ENCODE results near the gene CCNQ. TPM values are rescaled to one million over a fixed set of nuclear protein-coding genes. Genes with fewer than 3 reads are reported as not detected.
A peak's percentile ranks its signal among the peaks of the same experiment; 100 is the strongest.

The CCNQ gene
- polyA plus RNA-seq, 1 donor, result 11.5 TPM

DNA sequence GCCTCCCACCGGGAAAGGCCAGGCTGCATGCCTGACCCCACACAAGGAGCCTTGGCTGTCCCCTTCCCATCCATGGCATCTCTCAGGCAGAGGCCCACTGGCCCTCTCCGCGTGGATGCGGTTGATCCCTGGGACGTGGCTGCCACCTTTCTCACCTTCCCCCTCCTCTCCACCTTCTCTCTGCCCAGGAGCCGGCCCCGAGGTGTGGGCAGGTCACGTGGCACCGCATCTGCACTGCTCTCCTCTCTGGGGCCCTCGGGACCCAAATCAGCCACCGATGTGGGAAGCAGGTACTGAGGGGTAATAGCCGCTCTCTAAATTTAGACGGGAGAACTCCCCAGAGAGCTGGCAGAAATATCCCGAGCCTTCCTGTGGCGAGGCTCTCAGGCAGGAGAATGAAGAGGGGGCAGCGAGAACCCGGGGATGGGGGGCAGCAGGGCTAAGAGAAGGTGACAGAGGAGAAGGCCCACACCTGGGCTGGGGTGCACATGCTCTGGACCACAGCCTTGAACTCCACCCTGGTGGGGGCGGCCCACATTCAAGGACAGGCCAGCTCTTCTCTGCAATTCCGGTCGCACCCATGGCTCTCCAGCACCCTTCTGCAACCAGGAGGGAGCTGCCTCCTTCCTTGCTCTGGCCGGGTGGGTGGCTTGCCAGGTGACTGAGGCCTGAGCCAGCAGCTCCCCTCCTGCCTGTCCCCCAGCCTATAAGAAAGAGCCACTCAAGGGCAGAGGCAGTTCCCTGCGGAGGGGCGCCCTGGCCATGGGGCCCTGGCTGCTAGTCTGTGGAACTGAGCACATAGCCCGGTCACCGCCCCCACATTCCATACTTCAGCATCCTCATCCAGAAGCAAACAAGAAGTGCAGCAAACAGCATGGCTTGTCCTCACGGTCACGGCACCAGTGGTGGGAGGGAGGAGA lies 38.4 kb upstream of the CCNQ start:
- no peak for DNase-seq

DNA sequence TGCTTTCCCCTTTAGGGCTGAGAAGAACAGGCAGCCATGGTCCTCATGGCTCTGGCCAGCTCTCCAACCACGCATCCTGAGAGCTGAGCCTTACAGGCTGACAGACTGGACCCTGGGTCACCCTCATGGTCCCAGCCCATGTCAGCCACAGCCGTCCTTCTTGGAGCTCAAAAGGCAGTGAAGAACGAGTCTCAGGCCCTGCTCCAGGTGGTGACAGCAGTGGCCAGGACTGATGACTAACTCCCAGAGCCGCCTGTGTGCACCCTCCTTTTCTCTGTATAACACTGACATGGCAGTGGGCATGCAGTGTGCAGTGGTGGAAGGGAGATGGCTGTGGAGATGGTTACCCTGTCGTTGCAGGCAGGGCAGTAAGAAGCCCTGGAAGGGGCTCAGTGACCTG lies 37.8 kb upstream of the CCNQ start:
- DNase-seq, result no peak

DNA sequence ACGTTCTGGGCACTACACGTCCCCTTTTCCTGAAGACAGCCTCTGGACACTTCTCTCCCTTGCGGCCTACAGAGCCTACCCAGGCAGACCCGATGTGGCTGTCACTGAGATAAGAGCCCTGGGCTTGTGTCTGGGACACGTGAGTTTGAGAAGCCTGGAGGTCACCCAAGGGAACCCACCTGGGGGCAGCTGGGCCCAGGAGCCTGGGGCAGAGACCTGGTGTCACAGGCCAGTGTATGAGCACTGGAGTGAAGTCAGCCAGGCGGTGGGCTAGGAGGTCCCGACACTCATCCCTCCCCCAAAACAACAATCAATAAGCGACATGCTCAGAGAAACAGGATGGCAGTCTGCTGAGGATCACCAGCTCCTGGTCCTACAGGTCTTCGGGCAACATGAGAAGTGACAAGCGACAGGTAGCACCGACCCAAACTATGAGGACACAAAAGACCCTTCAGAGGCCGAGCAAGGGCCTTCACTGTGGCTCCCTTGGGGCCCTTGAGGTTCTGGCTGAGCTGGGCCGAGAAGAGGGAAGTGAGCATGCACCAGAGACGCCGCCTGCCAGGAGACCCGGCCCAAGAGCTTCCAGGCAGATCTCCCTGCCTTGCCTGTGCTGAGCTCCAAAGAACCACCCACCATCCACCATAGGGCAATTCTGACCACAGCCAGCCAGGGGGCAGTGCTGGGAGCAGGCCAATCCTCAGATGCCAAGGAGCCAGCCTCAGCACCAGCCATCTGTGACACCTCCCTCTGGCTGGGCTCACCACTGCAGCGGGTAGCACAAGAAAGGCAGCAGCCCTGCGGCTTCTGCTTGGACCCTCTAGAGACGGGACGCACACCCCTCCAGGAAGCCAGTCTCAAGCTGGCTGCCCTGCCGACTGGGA lies 37.1 kb upstream of the CCNQ start:
- DNase-seq, result no peak

DNA sequence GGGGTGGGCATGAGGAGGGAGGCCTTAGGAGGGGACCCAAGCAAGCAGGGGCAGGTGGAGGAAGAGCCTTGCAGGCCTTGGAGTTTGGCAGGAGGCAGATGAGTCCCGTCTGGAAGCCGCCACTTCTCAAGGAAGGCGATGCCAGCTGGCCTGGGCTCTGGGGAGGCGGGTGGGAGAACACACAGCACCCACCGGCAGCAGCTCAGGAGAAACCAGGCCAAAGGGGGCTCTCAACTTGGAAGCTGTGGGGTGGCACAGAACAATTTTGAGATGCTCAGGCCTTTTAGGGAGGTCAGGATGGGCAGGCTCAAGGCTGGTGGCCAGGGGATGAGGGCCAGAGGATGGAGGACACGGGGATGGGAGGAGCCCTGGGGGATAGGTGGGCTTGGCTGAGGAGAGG lies 36.4 kb upstream of the CCNQ start:
- no peak for DNase-seq

DNA sequence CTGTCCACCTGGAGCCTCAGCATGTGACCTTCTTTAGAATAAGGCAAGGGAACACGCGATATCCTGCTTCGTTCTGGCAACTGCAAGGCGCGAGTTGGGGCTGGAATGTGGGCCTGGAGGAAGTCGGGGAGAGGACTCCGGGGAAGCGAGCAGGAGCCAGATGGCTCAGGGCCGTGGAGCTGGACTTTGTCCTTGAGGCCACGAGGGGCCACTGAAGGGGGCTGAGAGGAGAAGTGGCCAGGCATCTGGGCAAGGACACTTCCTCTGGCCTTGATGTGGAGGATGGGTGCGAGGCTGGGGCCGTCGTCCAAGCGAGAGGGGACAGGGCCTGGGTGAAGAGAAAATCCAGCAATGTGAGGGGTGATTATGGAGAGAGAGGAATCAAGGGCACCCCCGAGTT lies 35.9 kb upstream of the CCNQ start:
- DNase-seq, result peak; percentile 29

DNA sequence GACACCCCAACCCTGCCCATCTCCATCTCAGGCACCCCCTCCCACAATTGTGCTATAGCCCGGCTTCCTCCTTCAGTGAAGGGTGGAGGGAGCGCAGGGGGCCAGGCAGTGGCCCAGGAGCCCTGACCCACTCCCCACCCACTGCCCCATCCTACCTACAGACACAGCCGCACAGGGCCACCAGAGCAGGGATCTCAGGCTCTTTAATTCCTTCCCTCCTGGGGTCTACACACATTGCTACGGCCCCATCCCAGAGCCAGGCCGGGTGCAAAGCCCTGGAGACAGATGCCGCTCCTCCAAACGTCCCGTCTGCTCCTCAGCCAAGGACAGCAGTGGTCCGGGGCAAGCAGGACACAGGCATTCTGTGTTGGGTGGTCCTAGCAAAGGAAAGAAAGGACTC lies 35.3 kb upstream of the CCNQ start:
- DNase-seq, result no peak

DNA sequence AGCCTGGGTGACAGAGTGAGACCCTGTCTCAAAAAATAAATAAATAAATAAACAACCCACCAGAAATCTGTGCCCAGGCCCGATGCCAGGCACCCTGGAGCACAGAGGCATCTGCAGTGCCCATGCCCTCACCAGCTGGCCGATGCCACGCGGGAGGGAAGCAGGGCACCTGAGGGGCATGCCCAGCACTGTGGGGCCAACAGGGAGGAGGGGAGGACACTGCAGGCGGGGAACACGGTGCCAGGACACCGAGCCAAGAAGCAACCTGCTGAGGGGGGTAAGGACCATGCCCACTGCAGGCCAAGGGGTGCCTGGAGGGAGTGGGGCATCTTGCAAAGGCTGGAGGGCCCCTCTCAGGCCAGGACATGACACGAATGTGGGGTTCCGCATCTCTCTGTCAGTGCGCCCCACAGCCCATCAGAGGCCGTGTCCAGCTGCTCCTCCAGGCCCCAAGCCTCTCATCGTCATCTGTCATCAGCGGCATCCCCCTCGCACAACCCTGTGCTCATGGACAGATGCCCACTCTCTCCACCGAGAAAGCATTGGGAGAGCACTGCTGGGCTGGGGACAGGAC lies 34.8 kb upstream of the CCNQ start:
- no peak for DNase-seq

DNA sequence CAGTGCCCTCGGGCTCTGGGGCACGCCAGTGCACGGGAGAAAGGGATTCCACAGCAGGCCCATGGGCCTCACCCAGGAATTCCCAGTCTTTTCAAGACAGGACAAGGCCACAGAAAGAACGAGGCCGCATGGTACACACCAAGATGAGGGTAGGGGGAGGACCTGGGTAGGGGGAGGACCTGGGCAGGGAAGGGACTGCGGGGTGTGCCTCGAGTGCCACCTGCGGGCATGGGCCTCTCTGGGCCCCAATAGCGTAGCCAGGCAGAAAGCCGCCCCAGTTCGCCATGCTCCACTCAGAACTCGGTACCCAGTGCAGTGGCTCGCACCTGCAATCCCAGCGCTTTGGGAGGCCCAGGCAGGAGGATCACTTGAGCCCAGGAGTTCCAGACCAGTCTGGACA lies 34.1 kb upstream of the CCNQ start:
- no peak for DNase-seq

DNA sequence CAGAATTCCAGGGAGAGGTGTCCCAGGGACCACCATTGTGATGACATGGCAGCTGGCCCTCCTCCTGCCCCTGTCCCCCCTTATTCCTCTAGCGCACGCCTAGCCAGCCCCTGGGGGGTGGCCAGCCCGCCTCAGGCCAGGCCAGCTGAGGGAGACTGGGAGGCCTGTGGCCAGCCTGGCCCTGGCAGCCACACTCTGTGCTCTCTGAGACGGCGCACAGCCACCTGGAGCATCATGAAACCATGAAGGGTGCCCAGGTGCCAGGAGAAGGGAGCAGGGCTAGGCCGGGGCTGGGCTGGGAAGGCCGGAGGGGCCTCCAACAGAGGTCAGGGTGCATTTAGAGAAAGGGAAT lies 33.6 kb upstream of the CCNQ start:
- no peak for DNase-seq

DNA sequence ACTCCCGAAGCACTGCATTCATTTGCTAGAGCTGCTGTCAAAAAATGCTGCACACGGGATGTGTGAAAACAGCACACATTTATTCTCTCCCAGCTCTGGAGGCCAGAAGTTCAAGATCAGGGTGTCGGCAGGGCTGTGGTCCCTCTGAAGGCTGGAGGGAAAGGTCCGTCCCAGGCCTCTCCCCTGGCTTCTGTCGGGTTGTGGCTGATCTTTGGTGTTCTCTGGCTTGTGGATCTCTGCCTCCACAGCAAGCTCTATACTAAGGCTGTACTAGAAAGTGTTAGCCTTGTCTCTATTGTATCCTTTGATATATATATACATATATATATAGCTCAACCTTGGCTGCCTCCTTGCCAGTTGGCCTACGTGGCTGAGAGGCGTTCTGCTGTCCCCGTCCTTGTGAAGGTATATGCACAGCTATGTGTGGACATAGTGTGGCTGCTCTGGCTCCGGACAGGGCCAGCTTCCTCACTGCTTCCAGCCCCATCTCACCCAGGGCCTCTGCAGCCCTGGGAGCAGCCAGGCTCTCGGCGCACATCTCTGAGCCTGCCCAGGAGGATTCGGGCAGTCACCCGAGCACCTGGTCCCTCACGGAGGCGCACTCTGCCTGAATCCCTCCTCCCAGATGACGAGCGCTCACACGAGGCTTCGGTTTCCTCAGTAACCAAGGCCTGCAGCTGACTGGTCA lies 33.1 kb upstream of the CCNQ start:
- DNase-seq, result no peak

DNA sequence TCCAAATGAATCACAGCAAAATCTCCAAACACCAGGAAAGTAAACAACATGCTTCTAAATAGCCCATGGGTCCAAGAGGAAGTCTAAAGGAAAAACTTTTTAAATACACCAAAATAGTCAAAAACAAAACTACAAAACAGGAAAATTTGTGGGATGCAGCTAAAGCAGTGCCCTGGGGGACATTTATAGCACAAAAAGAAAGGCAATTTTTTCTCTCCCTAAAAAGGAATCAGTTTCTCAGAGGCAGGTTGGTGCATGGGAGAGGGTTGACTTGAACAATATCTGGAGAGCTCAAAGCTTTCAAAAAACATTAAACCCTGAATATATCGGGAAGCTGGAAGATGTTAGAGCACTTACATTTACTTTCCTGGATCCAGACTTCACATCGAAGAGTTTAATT lies 32.4 kb upstream of the CCNQ start:
- no peak for DNase-seq

DNA sequence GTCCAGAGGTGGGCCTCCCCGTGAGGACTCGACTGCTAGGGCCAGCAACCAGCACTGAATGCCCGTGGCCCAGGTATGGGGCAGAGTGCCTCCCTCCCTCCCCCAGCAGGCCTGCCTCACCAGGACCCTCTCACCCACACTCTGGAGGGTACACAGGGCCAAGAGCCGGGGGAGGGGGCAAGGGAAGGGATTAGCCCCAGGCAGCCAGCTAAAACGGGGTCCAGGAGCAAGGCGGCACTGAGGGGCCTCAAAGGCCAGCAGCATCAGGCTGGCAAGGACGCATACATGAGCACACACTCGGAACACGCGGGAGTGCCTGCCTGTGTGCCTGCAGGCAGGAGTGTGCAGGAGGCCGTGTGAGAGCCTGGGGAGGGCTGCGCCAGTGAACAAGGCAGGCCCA lies 29.7 kb upstream of the CCNQ start:
- no peak for DNase-seq

DNA sequence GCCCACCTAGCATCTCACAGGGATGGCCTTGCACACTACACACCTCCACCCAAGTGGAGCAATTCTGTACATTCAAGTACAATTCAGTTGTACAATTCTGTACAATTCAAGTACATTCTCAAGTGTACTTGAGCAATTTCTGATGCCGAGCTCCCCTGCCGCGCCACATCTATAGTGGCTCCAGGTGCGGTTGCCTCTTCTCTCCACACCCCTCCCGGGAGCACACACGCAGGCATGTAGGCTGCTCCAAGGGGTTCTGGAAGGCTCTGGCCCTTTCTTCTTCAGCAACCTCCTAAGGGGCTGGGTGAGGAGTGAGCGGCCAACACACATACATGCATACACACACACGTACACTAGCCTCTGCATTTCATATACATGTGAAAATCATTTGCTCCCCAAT lies 29.2 kb upstream of the CCNQ start:
- DNase-seq, result no peak

DNA sequence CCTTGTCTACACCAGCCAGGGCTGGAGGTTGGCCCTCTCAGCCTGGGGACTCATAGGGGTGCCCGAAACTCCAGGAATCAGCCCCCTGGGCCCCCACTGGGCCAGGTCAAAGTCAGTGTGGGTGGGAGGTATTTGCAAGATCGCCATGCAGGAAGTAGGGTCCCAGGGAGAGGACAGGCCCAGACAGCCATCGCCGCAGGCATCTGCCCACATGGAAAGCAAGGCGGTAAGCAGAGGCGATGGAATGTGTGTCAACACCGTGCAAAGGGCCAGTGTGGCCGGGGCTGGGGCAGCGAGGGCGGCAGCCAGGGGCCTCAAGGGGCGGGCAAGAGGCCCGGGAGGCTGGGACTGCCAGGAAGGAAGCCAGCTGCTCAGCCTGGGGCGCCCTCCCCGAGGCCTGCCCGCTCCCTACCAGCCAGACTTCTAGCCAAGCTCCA lies 28.8 kb upstream of the CCNQ start:
- no peak for DNase-seq

DNA sequence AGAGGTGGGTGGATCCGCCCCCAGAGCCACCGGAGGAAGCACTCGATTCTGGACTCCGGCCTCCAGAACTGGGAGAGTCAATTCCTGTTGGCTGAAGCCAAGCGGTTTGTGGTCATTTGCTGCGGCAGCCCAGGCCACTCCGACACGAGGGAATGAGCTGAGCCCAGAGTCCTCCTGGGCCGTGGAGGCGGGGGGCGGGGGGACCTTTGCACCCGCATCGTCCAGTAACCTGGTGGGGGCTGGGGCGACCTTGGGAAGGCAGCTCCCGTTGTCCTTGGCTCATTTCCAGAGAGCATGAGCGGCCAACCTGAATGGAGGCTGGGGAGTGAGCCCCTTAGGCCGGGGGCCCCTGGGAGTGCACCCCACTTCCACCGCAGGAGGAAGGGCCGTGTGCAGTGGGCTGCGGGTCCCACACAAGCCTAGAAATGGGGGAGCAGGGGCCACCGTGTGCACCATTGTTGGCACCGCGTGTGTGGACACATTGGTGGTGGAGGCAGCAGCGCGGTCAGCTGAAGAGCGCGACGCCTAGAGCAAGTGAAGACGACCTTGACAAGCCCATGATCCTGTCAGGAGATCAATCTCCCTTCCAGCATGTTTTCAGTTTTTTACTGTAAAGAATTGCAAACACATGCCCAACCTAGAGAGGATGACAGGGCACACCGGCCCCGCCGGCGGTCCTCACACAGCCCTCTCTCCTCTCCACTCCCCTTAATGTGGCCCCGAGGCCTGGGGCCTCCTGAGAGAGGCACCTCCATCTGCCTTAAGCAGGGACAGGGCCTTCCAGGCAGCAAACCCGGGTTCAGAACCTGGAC lies 28.1 kb upstream of the CCNQ start:
- no peak for DNase-seq

DNA sequence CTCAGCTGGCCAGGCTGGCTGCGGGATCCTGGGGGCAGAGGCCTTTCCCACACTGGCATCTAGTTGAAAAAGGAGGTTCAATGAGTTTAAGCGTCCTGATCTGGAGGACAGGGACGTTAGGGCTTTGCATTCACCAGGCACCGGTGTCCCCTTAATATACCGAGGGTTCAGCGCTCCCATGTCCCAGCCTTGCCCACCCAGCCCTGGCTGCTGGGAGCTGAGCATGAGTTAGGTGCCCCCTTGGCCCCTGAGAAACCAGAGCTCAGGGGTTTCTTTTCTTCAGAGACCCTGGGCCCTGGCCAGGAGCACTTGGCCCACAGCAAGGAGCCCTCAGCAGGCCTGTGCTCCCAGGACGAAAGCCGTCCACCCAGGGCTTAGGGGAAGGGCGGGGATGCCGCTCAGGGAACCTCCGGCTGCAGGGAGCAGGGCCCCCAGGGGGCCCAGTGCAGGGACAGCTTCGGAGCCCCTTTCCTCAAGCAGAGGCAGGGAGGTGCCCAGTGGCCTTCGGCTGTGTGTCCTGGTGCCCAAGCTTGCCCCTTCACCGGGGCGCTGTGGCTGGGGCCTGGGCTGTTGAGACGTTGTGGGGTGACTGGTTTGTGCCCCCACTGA lies 27.2 kb upstream of the CCNQ start:
- no peak for DNase-seq

DNA sequence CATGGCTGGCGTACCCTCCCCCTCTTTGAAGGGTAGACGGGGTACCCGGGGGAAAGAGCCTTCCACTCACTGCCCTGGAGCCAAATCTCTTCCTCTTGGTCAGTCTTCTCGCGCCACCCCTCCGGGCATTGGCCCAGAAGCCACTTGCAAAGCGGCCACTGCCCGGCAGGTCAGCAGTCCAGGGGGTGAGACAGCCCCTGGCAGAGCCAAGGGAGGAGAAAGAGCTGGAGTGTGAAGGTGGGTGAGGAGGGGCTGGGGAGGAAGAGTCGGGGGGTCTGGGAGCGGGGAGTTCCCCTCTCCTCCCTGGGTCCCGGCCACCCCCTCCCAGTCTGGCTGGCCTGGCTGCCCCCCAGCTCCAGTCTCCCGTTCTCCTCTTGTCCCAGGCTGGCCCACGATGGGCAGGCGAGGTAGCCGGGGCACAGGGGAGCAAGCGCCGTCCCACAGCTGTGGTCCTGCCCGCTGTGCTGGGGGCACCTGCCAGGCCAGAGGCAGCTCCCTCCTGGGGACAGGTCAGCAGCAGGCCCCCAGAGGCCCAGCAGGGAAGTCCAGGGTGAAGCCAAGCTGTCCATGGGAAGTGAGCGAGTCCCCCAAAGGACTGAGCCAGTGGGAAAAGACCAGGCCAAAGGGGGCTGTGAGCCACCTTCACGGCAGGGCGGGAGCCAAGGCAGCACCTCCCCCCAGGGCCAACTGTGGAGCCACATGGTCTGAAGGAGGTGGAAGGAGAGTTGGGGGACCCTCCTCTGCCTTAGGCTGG lies 26.5 kb upstream of the CCNQ start:
- DNase-seq, result no peak

DNA sequence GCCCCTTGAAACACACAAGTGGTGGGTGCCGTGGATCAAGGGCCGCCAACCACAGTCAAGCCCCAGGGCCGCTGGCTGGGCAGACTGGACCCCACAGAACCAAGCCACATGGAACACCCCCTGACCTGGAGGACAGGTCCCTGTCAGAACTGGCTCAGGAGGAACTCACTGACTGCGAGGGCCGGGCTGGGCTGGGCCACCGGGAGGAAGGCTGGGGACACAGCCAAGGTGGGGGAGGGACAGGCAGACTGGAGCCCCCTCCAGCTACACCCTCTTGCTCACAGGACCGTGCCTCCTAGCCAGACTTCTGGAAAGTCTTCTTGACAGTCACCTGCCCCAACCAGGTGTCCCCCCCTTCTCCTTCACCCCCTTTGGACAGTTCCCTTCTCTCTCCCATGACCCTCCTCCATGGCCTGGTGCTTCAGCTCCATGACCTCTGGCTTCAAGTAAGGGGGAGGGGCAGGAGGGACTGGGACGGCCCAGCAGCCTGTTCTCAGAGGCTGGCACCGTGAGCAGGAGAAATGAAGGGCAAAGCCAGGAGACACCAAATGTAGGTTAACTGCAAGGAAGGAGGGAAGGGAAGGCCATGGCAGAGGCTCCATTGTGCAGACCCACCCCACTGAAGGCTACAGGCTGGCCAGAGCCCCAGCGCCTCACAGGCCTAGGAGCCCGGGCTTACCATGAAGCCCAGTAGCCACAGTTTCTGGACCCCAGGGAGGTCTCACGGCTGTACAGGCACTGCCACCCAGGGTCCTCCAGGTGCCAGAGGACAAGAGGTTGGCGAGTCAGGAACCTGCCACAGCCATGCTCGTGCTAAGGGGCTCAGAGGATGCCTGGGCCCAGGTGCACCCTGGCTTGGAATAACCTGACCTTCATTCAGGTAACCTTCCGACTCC lies 25.5 kb upstream of the CCNQ start:
- no peak for DNase-seq

DNA sequence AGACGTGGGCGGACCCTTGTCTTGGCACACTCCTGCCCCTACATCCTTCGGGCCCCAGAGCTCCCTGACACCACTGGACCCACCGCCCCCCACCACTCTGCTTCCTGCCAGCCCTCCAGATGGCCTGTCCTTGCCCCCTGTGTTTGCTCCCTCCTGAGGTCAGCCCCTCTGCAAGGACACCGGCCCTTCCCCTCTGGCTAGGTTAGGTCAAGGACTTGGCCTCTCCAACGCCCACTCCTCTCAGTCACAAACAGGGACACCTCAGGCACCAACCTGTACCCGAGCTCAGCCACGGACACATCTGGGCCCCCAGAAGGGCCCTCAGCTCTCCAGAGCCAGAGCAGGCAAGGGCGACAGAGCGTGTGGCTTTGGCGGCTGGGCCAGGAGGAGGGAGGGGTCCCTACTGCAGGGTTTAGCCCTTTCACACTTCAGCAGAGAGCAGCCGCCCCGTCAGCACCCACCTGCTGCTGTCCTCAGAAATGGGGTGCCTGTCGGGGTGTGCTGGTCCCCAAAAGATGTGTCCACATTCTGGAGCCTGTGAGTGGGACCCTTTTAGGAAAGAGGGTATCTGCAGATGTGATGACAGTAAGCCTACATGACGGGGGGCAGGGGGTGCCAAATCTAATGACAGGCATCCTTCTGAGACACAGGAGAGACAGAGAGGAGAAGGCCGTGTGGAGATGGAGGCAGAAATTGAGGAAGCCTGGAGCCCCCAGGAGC lies 24.5 kb upstream of the CCNQ start:
- DNase-seq, result no peak
